ENCODE measurements around the gene EHBP1L1.

DNA sequence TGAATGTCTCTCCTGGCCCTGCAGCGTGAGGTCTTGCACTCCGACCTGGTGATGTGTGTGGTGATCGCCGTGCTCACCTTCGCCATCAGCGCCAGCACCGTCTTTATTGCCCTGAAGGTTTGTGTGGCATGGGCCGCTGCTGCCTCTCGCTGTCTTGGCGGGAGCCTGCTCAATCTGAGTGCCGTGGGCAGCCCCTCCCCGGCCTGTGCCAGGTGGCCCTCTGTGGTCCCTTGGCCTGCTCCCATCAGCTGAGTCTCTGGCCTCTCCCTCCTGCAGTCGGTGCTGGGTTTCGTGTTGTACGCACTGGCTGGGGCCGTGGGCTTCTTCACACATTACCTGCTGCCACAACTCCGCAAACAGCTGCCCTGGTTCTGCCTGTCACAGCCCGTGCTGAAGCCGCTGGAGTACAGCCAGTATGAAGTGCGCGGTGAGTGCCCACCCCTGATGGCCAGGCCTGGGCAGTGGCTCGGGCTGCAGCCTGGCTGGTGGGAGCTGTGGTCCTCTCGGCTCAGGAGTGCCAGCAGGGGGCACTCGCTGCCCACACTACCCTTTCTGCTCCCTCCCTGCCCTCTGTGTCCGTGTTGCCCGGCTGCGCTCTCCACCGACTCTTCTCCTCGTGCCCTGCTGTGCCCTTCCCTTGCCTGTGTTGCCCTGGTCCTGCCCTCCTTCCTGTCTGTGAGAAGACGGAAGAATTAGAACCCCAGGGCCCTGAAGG lies 49.9 kb downstream of the EHBP1L1 start:
- TF ChIP-seq, protein P1, sequence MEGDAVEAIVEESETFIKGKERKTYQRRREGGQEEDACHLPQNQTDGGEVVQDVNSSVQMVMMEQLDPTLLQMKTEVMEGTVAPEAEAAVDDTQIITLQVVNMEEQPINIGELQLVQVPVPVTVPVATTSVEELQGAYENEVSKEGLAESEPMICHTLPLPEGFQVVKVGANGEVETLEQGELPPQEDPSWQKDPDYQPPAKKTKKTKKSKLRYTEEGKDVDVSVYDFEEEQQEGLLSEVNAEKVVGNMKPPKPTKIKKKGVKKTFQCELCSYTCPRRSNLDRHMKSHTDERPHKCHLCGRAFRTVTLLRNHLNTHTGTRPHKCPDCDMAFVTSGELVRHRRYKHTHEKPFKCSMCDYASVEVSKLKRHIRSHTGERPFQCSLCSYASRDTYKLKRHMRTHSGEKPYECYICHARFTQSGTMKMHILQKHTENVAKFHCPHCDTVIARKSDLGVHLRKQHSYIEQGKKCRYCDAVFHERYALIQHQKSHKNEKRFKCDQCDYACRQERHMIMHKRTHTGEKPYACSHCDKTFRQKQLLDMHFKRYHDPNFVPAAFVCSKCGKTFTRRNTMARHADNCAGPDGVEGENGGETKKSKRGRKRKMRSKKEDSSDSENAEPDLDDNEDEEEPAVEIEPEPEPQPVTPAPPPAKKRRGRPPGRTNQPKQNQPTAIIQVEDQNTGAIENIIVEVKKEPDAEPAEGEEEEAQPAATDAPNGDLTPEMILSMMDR (IDR thresholded peaks at IDR 0.05): peak; percentile 55
- TF ChIP-seq EZH2 (IDR thresholded peaks at IDR 0.05): no peak

All from neural progenitor cell (in vitro differentiated cells).